SK-N-MC (cell line): Measurements from ENCODE around the gene NOX5.

Experiments
- EZH2 ChIP-seq: fragments of 200-600 bp; sonication (generic); IDR thresholded peaks from one replicate; pipeline ENCODE4 v1.6.1; 2017; ENCODE audit warnings: antibody characterized with exemption
- FOXP2 ChIP-seq: optimal IDR thresholded peaks from 2 replicates; pipeline ENCODE3; 2011; ENCODE audit warnings: mild to moderate bottlenecking, moderate library complexity; ENCODE audit not compliant: insufficient read depth; ENCODE audit errors: extremely low read length, control extremely low read depth
- POLR2AphosphoS5 ChIP-seq: IDR thresholded peaks from 2 replicates; pipeline ENCODE4 v1.6.1; 2012; ENCODE audit warnings: mild to moderate bottlenecking, low read depth, low read length, borderline replicate concordance

GRCh38 chr15:69012761-69013364 is 1.6 kb upstream of the NOX5 start:
- TF ChIP-seq EZH2: no peak
- TF ChIP-seq FOXP2: no peak
- TF ChIP-seq POLR2AphosphoS5: no peak
